ENCODE data around the gene MTUS2.

- TF ChIP-seq SREBF2 (IDR thresholded peaks at IDR 0.05; ENCODE audit: low read length) (no peak), ZNF207 (IDR thresholded peaks at IDR 0.05; ENCODE audit: borderline replicate concordance) (no peak), TCF12 (IDR thresholded peaks at IDR 0.05; ENCODE audit: low read depth, low read length) (no peak), CEBPB (IDR thresholded peaks at IDR 0.05; ENCODE audit: borderline replicate concordance in 1 of 2, low read depth in 2 of 2, low read length in 2 of 2) (no peak), CTCF (IDR thresholded peaks at IDR 0.05 in 2 of 3, conservative IDR thresholded peaks at IDR 0.05 in 1 of 3; ENCODE audit: control insufficient read depth in 2 of 3, extremely low read depth in 1 of 3, insufficient read depth in 1 of 3, low read depth in 3 of 3, low read length in 3 of 3) (no peak), SIN3A (IDR thresholded peaks at IDR 0.05; ENCODE audit: low read depth, low read length) (no peak), FOS (IDR thresholded peaks at IDR 0.05; ENCODE audit: borderline replicate concordance, extremely low read depth, insufficient read length) (no peak), POLR2AphosphoS5 (IDR thresholded peaks at IDR 0.05; ENCODE audit: low read length) (no peak), GABPA (IDR thresholded peaks at IDR 0.05; ENCODE audit: low read depth) (no peak), POLR2A (IDR thresholded peaks at IDR 0.05; ENCODE audit: low read depth, low read length) (no peak), MAX (IDR thresholded peaks at IDR 0.05; ENCODE audit: low read depth, low read length) (no peak)
These were observed 629.6 kb downstream of the MTUS2 start for GRCh38 chr13:29449726-29450125.
